HG02610 (cell line): ENCODE data around the gene NCOR2.

Source experiments
- ATAC-seq: cut with Tn5 transposase; IDR thresholded peaks from one replicate; pipeline ENCODE4 v1.9.1; 2021; ENCODE audit warnings: mild to moderate bottlenecking, moderate library complexity; ENCODE audit not compliant: unreplicated experiment

Gene NCOR2

GRCh38 chr12:124566997-124567672, at the start of gene NCOR2:
Gene NCOR2 (minus strand): TSS chr12:124567612. CDS start chr12:124495251, 72,361 bp downstream.
- peak; percentile 18 for ATAC-seq

GRCh38 chr12:124616394-124617221, 49.2 kb upstream of the NCOR2 start:
- ATAC-seq = no peak

GRCh38 chr12:124614512-124615292, 47.3 kb upstream of the NCOR2 start:
- no peak for ATAC-seq

DNA sequence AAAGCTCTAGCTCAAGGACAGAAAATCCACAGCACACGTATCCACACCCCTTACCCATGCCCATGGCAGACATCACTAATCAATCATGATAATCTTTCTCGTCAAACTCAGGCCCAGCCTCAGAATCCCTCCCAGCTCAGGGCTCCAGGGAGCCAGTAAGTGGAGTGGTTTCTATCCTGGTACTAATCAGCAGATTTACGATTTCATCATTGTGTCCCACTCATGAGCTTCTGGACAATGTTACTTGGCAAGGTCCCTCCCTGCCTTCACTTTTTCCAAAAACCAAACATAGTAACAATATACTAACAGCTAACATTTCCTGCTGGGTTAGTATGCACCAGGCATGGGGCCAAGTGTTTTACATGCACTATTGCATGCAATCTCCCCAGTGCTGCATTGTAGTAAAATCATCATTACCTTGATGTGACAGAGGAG, 45.8 kb upstream of the NCOR2 start:
- ATAC-seq = no peak

- no peak for ATAC-seq
Measured at GRCh38 chr12:124612410-124612680, 44.9 kb upstream of the NCOR2 start.

GRCh38 chr12:124611559-124612409, 44.4 kb upstream of the NCOR2 start:
- no peak for ATAC-seq

DNA sequence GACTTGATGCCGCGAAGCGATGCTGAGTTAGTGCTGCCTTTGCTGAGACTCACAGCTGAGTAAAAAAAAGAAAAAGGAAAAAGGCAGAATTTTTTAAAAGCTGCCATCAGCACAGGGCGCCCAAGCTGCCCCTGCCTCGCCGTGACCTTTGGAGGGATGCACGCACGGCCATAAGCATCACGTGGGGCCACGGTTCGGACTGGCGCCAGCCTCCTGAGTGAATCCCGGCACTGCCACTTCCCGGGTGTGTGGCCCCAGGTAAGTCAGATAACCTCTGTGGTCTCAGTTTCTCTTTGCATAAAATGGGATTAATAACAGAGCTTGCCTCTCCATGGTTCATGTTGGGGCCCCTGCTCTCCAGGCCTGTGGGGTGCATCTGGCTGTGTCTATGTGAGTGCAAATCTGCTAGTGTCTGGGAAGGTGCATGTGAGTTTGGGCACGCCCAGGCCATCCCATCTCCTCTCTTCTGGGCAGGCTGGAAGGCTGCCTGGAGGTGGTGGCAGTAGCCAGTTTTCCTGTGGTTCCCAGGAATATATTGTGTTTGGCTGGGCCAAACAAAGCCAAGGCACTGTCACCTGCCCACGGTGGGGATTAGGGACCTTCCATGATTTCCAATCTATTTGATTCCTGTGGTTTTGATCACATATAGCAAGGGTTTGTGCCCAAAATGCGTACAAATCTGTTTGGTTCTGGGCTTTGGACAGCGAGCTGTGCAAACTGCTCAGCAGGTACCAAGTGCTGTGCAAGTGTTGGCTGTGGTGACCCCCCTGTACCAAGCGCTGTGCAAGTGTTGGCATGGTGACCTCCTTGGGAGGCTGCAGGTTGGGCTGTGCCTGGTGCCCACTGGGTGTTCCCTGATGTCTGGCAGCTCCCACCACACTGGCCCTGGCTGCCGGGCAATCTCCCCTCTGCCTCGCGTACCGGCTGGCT, 43.5 kb upstream of the NCOR2 start:
- no peak for ATAC-seq

GRCh38 chr12:124610021-124610612, 42.7 kb upstream of the NCOR2 start:
- no peak for ATAC-seq

GRCh38 chr12:124609041-124609989, 41.9 kb upstream of the NCOR2 start:
- peak; percentile 77 for ATAC-seq

- ATAC-seq = no peak
Measured at GRCh38 chr12:124608450-124608870, 41.0 kb upstream of the NCOR2 start.

GRCh38 chr12:124607681-124608425, 40.4 kb upstream of the NCOR2 start:
- ATAC-seq = no peak

DNA sequence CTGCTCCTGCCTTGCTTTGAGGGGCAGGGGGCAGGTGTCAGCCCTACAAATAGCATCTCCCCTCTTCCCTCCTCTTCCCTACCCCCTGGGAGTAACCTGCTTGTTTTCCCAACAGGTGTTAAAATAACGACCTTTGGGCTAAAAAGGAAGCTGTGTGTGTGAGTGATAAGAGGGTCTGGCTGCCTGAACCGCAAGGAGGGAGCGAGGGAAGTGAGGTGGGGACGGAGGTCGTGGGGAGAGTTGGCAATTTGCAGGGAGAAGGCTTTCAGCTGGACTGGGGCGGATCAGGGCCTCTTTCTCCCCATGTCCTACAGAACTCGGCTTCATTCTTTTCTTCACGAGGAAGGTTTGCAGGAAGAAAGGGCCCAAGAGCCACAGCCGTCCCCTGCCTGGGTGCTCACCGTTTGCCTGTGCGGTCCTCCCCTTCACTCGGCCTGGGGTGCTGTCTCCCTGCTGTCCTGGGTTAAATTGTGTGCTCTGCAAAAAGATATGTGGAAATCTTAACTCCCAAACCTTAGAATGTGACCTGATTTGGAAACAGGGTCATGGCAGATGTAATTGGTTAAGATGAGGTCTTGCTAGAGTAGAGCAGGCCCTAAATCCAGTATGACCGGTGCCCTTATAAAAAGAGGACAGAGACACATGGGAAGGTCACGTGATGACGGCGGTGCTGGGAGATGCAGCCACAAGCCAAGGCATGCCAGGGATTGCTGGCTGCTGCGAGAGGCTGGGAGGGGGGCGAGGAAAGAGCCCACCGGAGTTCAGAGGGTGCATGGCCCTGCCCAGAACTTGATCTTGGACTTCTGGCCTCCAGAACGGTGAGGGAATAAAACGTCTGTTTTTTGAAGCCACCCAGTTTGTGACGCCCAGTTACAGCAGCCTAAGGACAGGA, 38.7 kb upstream of the NCOR2 start:
- no peak for ATAC-seq

GRCh38 chr12:124605150-124605882, 37.9 kb upstream of the NCOR2 start:
- ATAC-seq = no peak

- no peak for ATAC-seq
Measured at GRCh38 chr12:124604264-124604680, 36.9 kb upstream of the NCOR2 start.

- ATAC-seq = no peak
Measured at GRCh38 chr12:124603831-124604251, 36.4 kb upstream of the NCOR2 start.

- ATAC-seq = no peak
Measured at GRCh38 chr12:124603100-124603541, 35.7 kb upstream of the NCOR2 start.
